ENCODE results near the gene C12orf76. TPM values are rescaled to one million over a fixed set of nuclear protein-coding genes. Genes with fewer than 3 reads are reported as not detected.

C12orf76 gene
- total RNA-seq, 1 donor from 2014 or later, result 22.2 TPM

- Mint-ChIP-seq H3K36me3 (no peaks in the 10 kb centered on the region), H3K9me3 (no peaks in the 10 kb centered on the region), H3K27ac (peak overlapping the region; percentile 78), H3K4me1 (peaks cover 30% of the 10 kb centered on the region), H3K4me3 (peak overlapping the region; percentile 97), H3K27me3 (ENCODE audit: low read depth) (no peaks in the 10 kb centered on the region)
- peak in 1 of 2 experiments; percentile 40 for DNase-seq (ENCODE audit: low spot score in 2 of 2, unreplicated experiment in 2 of 2)
- no peak for TF ChIP-seq CTCF (IDR thresholded peaks at IDR 0.05; ENCODE audit: unreplicated experiment)
Observed at GRCh38 chr12:109999983-110000505, 48.3 kb downstream of the C12orf76 start.

GRCh38 chr12:109999649-109999971 is 48.7 kb downstream of the C12orf76 start:
- no peak for DNase-seq (ENCODE audit: low spot score in 2 of 2, unreplicated experiment in 2 of 2)
- Mint-ChIP-seq H3K4me3 (peak overlapping the region; percentile 97), H3K9me3 (no peaks in the 10 kb centered on the region), H3K4me1 (peaks cover 34% of the 10 kb centered on the region), H3K27ac (peak overlapping the region; percentile 78), H3K27me3 (ENCODE audit: low read depth) (no peaks in the 10 kb centered on the region), H3K36me3 (no peaks in the 10 kb centered on the region)
- no peak for TF ChIP-seq CTCF (IDR thresholded peaks at IDR 0.05; ENCODE audit: unreplicated experiment)

- no peaks in the 10 kb centered on the region for H3K27me3 Mint-ChIP-seq (ENCODE audit: low read depth)
- H3K9me3 Mint-ChIP-seq, result no peaks in the 10 kb centered on the region
- DNase-seq (ENCODE audit: low spot score in 2 of 2, unreplicated experiment in 2 of 2), result peak; percentile 47 to 76
- H3K4me1 Mint-ChIP-seq, result peaks cover 39% of the 10 kb centered on the region
- H3K4me3 Mint-ChIP-seq, result peak within 1 kb of the TSS; percentile 97
- peak within 1 kb of the TSS; percentile 98 for H3K27ac Mint-ChIP-seq
- no peak for TF ChIP-seq CTCF (IDR thresholded peaks at IDR 0.05; ENCODE audit: unreplicated experiment)
- H3K36me3 Mint-ChIP-seq, result no peaks in the 10 kb centered on the region
Observed at GRCh38 chr12:109998904-109999648, 49.2 kb downstream of the C12orf76 start, which contains the start of gene ANKRD13A. TSS of gene ANKRD13A (plus strand) at chr12:109999430. CDS start at chr12:109999689, 259 bp downstream.

GRCh38 chr12:109998241-109998903 is 50.0 kb downstream of the C12orf76 start:
- TF ChIP-seq CTCF (IDR thresholded peaks at IDR 0.05; ENCODE audit: unreplicated experiment), result no peak
- no peaks in the 10 kb centered on the region for H3K36me3 Mint-ChIP-seq
- no peaks in the 10 kb centered on the region for H3K27me3 Mint-ChIP-seq (ENCODE audit: low read depth)
- H3K4me1 Mint-ChIP-seq, result peaks cover 40% of the 10 kb centered on the region
- peak overlapping the region; percentile 98 for H3K27ac Mint-ChIP-seq
- no peak for DNase-seq (ENCODE audit: low spot score in 2 of 2, unreplicated experiment in 2 of 2)
- no peaks in the 10 kb centered on the region for H3K9me3 Mint-ChIP-seq
- peak overlapping the region; percentile 94 for H3K4me3 Mint-ChIP-seq

GRCh38 chr12:109997393-109997792 is 50.9 kb downstream of the C12orf76 start:
- no peak for TF ChIP-seq CTCF (IDR thresholded peaks at IDR 0.05; ENCODE audit: unreplicated experiment)
- Mint-ChIP-seq H3K27ac (no peak overlapping the region), H3K36me3 (no peaks in the 10 kb centered on the region), H3K4me1 (peaks cover 38% of the 10 kb centered on the region), H3K4me3 (peak overlapping the region; percentile 37), H3K27me3 (ENCODE audit: low read depth) (no peaks in the 10 kb centered on the region), H3K9me3 (no peaks in the 10 kb centered on the region)
- DNase-seq (ENCODE audit: low spot score in 2 of 2, unreplicated experiment in 2 of 2), result no peak

All from mesothelial cell of epicardium (in vitro differentiated cells).